GM19438 (cell line): ENCODE results near the gene SLC16A6.
"Not testable (repeated sequence)": the region's sequence is repeated elsewhere in the genome, so short reads cannot be mapped to it uniquely, and the experiment has no call there.

Experiments used
- ATAC-seq: cut with Tn5 transposase; IDR thresholded peaks from one replicate; pipeline ENCODE4 v1.9.1; 2021; ENCODE audit warnings: low read depth; ENCODE audit not compliant: unreplicated experiment

SLC16A6 gene

DNA sequence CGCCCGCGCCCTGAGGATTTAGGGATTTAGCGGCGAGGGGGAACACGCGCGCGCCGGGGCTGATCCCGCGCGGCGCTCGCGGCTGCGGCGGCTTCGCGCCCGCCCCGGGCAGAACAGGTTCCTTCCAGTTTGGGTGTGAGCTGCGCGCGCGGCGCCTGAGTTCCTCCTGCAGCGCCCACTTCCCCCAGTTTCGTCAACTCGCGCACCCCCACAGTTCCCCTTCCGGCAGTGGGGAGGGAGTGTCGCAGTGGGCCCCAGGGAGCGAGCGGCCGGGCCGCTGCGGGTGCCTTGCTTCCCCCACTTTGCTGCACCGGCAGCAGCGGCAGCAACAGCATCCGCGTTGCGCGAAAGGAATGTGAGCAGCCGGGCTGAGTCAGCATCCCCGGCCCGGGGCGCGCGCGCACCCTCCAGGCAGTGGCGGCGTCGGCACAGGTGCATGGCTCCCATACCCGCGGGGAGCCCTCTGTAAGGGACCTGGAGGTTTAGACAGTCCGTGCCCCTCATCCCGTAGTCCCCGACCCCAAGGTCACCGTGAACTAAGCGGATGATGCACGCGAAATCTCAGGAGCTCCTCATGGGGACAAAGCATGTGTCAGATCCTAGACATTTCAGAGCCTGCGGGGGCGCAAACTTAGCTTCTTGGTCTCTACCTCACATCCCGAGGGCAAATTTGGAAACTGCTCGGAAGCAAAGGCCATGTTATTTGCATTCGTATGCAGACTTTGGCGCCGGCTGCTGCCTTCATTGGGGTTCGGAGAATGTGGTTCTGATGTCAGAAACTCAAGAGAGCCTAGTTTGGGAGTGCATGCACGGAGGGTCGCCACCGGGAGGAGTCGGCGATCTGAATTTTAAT is 1.1 kb upstream of the SLC16A6 start:
- ATAC-seq, result peak; percentile 53

DNA sequence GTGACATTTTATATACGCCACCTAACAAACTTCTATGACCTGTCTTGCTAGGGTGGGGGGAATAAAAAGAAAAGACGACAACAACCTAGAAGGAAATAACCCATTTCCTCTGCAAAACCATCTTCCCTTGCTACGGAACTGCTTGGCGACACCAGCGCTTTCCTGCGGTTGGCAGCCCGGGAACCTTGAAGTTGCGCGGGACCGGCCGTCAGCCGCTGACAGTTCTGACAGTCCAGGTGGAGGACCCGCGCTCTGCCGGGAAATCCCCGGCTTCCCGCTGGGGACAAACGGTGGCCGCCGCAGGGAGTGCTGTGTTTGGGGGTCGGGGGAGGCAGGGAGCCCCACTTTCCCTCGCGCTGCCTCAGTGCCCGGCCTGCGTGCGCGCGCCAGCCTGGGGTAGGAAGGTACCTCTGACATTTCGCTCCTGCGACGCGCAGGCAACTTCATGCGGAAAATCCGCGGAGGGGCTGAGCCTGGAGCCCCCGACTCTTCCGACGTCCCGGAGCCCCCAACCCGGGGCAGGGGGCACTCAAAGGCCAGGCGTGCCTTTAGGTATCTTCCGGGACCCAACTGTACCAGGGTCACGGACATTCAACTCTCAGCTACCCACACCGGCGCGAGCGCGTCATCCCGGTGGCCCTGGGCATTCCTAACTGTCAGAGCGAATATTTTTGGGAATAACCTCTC is 516 bp downstream of the SLC16A6 start:
- no peak for ATAC-seq

DNA sequence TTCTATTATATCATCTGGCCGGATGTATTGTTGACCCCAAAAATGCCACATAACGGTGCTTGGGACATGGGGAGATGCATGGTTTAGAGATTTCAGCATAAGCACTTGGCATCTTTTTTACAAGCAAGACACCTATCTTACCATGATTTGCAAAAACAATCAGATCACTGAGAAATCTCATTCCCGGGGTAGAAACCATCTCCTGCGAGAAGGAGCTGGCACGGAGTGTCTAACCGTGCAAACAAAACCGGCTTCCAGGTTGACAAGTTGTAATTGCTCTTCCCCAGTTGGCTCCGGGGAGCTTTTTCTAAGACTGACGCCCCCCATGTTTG is 1.0 kb downstream of the SLC16A6 start:
- no peak for ATAC-seq

DNA sequence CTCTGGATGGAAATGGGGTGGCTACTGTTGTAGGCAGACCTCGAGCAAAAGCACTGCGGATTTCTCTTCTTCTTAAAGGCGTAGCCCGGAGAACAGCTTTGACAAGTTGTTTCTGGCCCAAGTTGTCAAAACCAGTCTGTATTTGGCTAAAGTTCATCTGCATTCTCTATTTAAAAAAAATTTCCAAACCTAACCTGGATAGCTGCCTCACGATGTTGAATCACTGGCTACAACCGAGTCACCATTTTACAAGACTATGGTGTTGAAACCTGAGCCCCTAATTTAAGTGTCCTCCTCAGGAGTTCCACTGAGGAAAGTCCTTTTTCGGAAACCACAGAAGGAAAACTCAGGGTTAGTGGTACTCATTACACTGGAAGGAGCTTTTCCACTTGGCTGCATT is 1.5 kb downstream of the SLC16A6 start:
- no peak for ATAC-seq

GRCh38 chr17:68288804-68289203 is 2.1 kb downstream of the SLC16A6 start:
- ATAC-seq, result peak; percentile 5

GRCh38 chr17:68288375-68288774 is 2.6 kb downstream of the SLC16A6 start:
- ATAC-seq, result peak; percentile 20

GRCh38 chr17:68281965-68282364 is 9.0 kb downstream of the SLC16A6 start:
- not testable (repeated sequence) for ATAC-seq

DNA sequence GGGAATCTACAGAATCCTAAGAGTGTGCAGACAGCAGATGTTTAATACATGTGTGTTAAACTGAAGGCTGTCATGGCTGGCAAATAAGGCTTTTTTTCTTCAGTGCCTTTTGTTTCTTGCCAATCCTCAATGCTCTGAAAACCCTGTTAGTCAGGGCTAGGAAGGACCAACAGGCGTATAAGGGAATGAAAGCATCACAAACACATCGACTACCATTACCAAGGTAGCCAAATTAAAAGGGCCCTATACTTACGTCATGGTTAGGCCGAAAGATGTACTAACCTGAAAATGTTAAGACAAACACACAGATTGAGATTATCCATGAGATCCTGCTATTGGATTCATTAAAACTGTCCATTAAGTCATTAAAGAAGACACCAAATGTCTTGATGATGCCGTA is 13.1 kb downstream of the SLC16A6 start:
- no peak for ATAC-seq

GRCh38 chr17:68276339-68276738 is 14.6 kb downstream of the SLC16A6 start:
- not testable (repeated sequence) for ATAC-seq

GRCh38 chr17:68273722-68274121 is 17.2 kb downstream of the SLC16A6 start:
- ATAC-seq, result no peak

GRCh38 chr17:68265833-68266232 is 25.1 kb downstream of the SLC16A6 start:
- not testable (repeated sequence) for ATAC-seq

DNA sequence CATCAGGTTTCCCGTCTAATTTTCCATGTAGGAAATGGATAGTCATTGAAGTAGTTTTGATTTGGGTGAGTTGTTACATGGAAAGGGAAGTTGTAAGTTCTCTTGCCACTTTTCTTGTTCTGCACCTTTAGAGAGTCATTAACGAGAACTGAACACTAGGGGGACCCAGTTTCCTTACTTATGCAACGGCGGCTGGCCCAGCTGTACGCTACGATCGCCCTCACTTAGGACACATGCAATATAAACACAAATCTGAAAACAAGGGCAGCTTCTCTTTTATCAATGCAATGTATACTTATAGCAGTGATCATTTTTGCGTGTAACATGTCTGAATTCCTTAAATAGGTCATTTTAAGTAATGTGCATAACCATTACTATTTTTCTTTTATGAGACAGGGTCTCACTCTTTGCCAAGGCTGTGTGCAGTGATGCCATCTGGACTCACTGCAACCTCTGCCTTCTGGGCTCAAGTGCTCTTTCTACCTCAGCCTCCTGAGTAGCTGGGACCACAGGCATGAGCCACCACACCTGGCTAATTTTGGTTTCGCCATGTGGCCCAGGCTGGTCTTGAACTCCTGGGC is 27.7 kb downstream of the SLC16A6 start:
- peak; percentile 43 for ATAC-seq

- not testable (repeated sequence) for ATAC-seq
Observed at GRCh38 chr17:68262467-68262866, 28.5 kb downstream of the SLC16A6 start.

GRCh38 chr17:68260051-68260762 is 30.7 kb downstream of the SLC16A6 start:
- ATAC-seq, result no peak

DNA sequence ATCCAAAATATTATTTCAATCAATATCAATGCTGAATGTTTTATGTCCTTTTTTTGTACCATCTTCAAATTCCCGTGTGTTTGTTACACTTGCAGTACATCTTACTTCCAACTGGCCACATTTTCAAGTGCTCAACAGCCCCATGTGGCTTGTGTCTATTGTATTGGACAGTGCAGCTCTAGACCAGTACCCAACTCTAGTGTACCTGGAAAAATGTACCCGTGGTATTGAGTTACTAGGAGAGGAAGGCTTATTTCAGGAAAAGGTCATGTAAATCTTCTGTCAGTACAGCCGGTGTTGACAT is 31.3 kb downstream of the SLC16A6 start:
- ATAC-seq, result not testable (repeated sequence)

DNA sequence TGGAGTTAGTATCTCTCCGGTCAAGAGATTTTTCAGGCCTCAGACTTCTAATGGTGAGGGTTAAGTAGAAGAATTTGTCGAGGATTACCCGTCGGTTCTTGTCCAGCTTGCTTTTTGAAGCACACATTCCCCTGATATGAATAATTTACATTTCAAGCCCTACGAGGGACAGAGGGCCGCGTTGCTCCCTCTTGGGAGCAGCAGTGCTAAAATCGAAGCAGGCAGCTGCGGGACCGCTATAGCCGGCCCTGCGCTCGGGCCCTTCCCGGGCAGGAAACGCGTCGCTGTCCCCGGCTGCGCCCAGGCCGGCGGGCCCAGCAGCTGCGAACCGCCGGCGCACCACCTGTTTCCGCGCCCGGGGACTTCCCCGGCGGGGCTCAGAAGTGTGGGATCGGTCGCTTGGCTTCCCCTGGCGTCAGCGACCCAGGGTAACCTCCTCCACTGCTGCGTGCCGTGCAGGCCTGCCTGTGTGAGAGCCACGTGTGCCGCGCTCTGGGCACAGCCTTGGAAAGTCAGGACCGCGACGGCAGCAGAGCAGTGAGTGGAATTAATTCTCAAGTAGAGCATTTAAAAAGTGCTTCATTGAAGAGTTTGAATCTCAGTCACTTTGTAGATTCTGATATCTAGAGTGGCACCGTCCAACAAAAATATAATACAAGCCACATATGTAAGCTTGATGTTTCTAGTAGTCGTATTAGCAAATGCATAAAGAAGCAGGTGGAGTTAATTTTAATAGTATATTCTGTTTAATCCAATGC is 31.9 kb downstream of the SLC16A6 start:
- ATAC-seq, result peak; percentile 84

- ATAC-seq, result no peak
Observed at GRCh38 chr17:68257934-68258333, 33.0 kb downstream of the SLC16A6 start.

GRCh38 chr17:68256701-68257100 is 34.2 kb downstream of the SLC16A6 start:
- not testable (repeated sequence) for ATAC-seq

DNA sequence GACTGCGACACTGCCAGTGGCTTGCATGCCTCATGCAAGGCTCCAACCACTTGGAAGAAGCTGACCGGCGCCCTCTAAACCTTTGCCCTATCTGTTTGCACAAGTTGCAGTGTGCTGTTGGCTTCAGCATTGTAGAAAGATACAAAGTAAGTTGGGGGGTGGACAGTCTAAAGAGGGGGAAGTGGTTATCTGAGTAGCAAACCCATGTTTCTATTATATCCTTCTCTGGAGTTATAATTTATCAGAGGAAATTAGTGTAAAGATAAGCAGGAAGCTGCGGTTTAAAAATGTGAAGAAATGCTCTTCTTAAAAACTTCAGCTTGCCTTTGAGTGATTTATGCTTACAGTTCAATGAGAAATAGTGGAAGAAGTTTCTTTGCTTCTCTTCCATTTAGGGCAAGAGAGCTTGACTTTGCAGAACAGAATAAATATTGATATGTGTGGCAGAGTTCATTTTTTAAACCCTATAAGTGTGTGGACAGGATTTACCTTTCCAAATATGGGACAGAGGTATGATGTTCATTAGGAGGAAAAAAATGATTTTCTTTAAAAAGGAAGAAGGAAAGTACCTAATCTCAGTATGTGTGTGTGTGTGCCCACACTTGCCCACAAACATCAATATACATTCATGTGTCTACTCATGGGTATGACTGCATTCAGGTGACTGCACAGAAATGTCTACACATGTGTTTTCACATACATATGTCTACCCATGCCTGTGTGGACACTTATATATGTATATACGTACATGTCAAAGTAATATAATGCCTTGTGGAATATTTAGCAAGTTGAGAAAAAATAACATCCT is 35.0 kb downstream of the SLC16A6 start:
- ATAC-seq, result no peak

- ATAC-seq, result no peak
Observed at GRCh38 chr17:68255151-68255550, 35.8 kb downstream of the SLC16A6 start.
